SK-N-SH treated with all-trans-retinoic acid at 6 μM for 48 hours (cell line): ENCODE measurements around the gene PDIA4.
A peak's percentile ranks its signal among the peaks of the same experiment; 100 is the strongest.

Experiments
- ATAC-seq: fragments of 200-7000 bp; cut with Tn5 transposase; 3 replicates; pipeline ENCODE4 v1.9.1; 2020; ENCODE audit warnings: mild to moderate bottlenecking, moderate library complexity
- ARNTL ChIP-seq: fragments of 450-650 bp; formaldehyde crosslinking; IDR thresholded peaks from 2 replicates; pipeline ENCODE4 v1.5.0; 2020; ENCODE audit warnings: low read depth, mild to moderate bottlenecking, moderate library complexity, borderline replicate concordance
- CSRNP3 ChIP-seq: fragments of 250-450 bp; sonication (Bioruptor Pico); IDR thresholded peaks from 2 replicates; pipeline ENCODE4 v1.5.1; 2021; ENCODE audit warnings: mild to moderate bottlenecking, moderate library complexity
- ESRRG ChIP-seq: fragments of 250-450 bp; sonication (Bioruptor Pico); IDR thresholded peaks from 2 replicates; pipeline ENCODE4 v1.6.1; 2021; ENCODE audit warnings: mild to moderate bottlenecking
- GLIS3 ChIP-seq: fragments of 250-450 bp; sonication (Bioruptor Pico); IDR thresholded peaks from 2 replicates; pipeline ENCODE4 v1.5.0; 2020; ENCODE audit warnings: mild to moderate bottlenecking, moderate library complexity
- ISL1 ChIP-seq: fragments of 250-450 bp; sonication (Bioruptor Pico); IDR thresholded peaks from 2 replicates; pipeline ENCODE4 v2.1.2; 2022; ENCODE audit warnings: mild to moderate bottlenecking, moderate library complexity
- PATZ1 ChIP-seq: fragments of 250-450 bp; sonication (Bioruptor Pico); IDR thresholded peaks from 2 replicates; pipeline ENCODE4 v1.8.0; 2020; ENCODE audit warnings: mild to moderate bottlenecking, moderate library complexity, borderline replicate concordance
- PPARA ChIP-seq: fragments of 250-450 bp; sonication (Bioruptor Pico); IDR thresholded peaks from 2 replicates; pipeline ENCODE4 v1.5.0; 2020; ENCODE audit warnings: mild to moderate bottlenecking, borderline replicate concordance
- RARB ChIP-seq: fragments of 250-450 bp; sonication (Bioruptor Pico); IDR thresholded peaks from 2 replicates; pipeline ENCODE4 v1.8.0; 2021; ENCODE audit warnings: mild to moderate bottlenecking, moderate library complexity
- SNAI2 ChIP-seq: fragments of 250-450 bp; sonication (Bioruptor Pico); IDR thresholded peaks from 2 replicates; pipeline ENCODE4 v1.5.0; 2020; ENCODE audit warnings: mild to moderate bottlenecking, moderate library complexity
- TCF4 ChIP-seq: fragments of 250-450 bp; sonication (Bioruptor Pico); IDR thresholded peaks from 2 replicates; pipeline ENCODE4 v1.8.0; 2021; ENCODE audit warnings: mild to moderate bottlenecking, moderate library complexity, borderline replicate concordance
- TOX ChIP-seq: fragments of 250-450 bp; sonication (Bioruptor Pico); IDR thresholded peaks from 2 replicates; pipeline ENCODE4 v1.8.0; 2021; ENCODE audit warnings: mild to moderate bottlenecking, moderate library complexity, borderline replicate concordance
- TSHZ2 ChIP-seq: fragments of 250-450 bp; sonication (Bioruptor Pico); IDR thresholded peaks from 2 replicates; pipeline ENCODE4 v1.5.0; 2020; ENCODE audit warnings: mild to moderate bottlenecking, moderate library complexity
- ZC3H10 ChIP-seq: fragments of 250-450 bp; sonication (Bioruptor Pico); IDR thresholded peaks from 2 replicates; pipeline ENCODE4 v1.5.1; 2021; ENCODE audit warnings: mild to moderate bottlenecking, moderate library complexity
- ZFP3 ChIP-seq: fragments of 250-450 bp; sonication (Bioruptor Pico); IDR thresholded peaks from 2 replicates; pipeline ENCODE4 v1.5.0; 2020; ENCODE audit warnings: mild to moderate bottlenecking, moderate library complexity
- ZFP30 ChIP-seq: fragments of 450-650 bp; formaldehyde crosslinking; IDR thresholded peaks from 2 replicates; pipeline ENCODE4 v1.5.0; 2022; ENCODE audit warnings: mild to moderate bottlenecking, moderate library complexity
- ZNF565 ChIP-seq: fragments of 450-650 bp; formaldehyde crosslinking; conservative IDR thresholded peaks from 2 replicates; pipeline ENCODE4 v1.5.0; 2020; ENCODE audit warnings: low read depth, mild to moderate bottlenecking, moderate library complexity
- ZNF70 ChIP-seq: fragments of 450-650 bp; formaldehyde crosslinking; IDR thresholded peaks from 2 replicates; pipeline ENCODE4 v1.5.0; 2020; ENCODE audit warnings: mild to moderate bottlenecking, moderate library complexity
- TF ChIP-seq, protein P1 (sequence below): fragments of 250-450 bp; sonication (Bioruptor Pico); IDR thresholded peaks from 2 replicates; pipeline ENCODE4 v1.5.1; 2020; ENCODE audit warnings: low read depth, mild to moderate bottlenecking, moderate library complexity

The PDIA4 gene

DNA sequence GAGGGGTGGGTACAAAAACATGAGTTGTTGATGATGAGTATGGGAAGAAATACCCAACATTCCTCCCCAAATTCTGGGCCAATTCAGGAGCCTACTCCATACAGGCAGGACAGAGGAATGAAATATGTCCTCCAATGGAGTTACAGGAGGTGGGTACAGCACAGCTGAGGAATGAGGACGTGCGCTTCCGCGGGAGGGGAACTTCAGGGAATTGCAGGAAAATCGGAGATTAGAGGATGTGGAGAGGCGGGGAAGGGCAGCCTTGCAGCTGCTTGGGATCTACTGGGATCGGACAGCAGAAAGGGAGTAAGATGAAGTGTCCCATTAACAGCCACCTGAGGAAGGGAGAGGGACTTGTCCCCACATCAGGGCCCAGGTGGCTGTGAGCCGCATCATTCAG lies 50.2 kb downstream of the PDIA4 start (continued):
- TF ChIP-seq TOX (CRISPR knock-in tag), result no peak

DNA sequence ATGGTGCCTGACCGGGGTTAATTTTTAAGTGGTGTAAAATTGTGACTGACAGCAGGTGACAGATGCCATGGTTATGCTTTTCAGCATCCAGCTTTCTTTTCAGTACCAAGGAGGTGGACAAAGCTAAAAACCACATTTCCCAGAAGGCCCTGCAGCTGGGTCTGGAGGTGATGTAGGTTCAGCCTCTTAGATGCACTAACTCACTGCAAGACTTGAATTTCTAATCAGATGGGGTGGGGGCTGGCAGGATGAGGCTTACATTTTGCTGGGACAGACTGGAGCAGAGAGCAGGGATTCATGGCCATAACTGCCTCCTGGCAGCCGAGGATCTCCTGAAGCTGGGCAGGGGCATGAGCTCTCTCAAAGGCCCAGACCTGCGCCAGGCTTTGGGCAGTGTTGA lies 52.4 kb downstream of the PDIA4 start:
- TF ChIP-seq ZNF70 (CRISPR knock-in tag), result no peak
- TF ChIP-seq RARB (CRISPR knock-in tag), result no peak
- no peak for TF ChIP-seq PATZ1 (CRISPR knock-in tag)
- TF ChIP-seq PPARA (CRISPR knock-in tag), result no peak
- no peak for TF ChIP-seq ARNTL (CRISPR knock-in tag)
- no peak for TF ChIP-seq TCF4 (CRISPR knock-in tag)
- TF ChIP-seq ZNF565 (CRISPR knock-in tag), result no peak
- TF ChIP-seq ISL1 (CRISPR knock-in tag), result no peak
- TF ChIP-seq GLIS3 (CRISPR knock-in tag), result no peak
- TF ChIP-seq, protein P1, sequence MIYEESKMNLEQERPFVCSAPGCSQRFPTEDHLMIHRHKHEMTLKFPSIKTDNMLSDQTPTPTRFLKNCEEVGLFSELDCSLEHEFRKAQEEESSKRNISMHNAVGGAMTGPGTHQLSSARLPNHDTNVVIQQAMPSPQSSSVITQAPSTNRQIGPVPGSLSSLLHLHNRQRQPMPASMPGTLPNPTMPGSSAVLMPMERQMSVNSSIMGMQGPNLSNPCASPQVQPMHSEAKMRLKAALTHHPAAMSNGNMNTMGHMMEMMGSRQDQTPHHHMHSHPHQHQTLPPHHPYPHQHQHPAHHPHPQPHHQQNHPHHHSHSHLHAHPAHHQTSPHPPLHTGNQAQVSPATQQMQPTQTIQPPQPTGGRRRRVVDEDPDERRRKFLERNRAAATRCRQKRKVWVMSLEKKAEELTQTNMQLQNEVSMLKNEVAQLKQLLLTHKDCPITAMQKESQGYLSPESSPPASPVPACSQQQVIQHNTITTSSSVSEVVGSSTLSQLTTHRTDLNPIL (CRISPR knock-in tag), result no peak
- no peak for TF ChIP-seq SNAI2
- TF ChIP-seq, all 23 proteins: peak for 0
- peak; percentile 37; the same call in 1 of the 3 replicates for ATAC-seq

GRCh38 chr7:148973256-148973655 lies 55.0 kb downstream of the PDIA4 start:
- TF ChIP-seq, protein P1 (CRISPR knock-in tag), result no peak
- no peak for TF ChIP-seq ZFP30 (CRISPR knock-in tag)
- TF ChIP-seq ISL1 (CRISPR knock-in tag), result no peak
- no peak for TF ChIP-seq RARB (CRISPR knock-in tag)
- TF ChIP-seq CSRNP3 (CRISPR knock-in tag), result no peak
- TF ChIP-seq TCF4 (CRISPR knock-in tag), result no peak
- TF ChIP-seq ZC3H10 (CRISPR knock-in tag), result no peak
- TF ChIP-seq ESRRG, result no peak
- no peak for TF ChIP-seq TOX (CRISPR knock-in tag)
- TF ChIP-seq TSHZ2 (CRISPR knock-in tag), result no peak
- no peak for TF ChIP-seq PATZ1 (CRISPR knock-in tag)
- TF ChIP-seq ARNTL (CRISPR knock-in tag), result no peak
- TF ChIP-seq ZFP3 (CRISPR knock-in tag), result no peak

More at GRCh38 chr7:148973256-148973655, 55.0 kb downstream of the PDIA4 start:
- no peak for ATAC-seq
